Measurements from ENCODE around the gene ZNF624.

ZNF624 gene

GRCh38 chr17:16593356-16594102 lies 60.1 kb downstream of the ZNF624 start:
- no CpG with 5 or more reads among the region's 2 CpGs for WGBS (ENCODE audit: insufficient coverage, insufficient read length)
- H3K27ac ChIP-seq (ENCODE audit: low read length) = no peak overlapping the region
- no peaks in the 10 kb centered on the region for H3K9me3 ChIP-seq (ENCODE audit: control insufficient read depth, insufficient read depth, low read length)
- H3K4me1 ChIP-seq (ENCODE audit: control insufficient read depth, insufficient read depth, low read length) = no peaks in the 10 kb centered on the region
- no peak for DNase-seq (ENCODE audit: low read depth, low spot score)
- H3K27me3 ChIP-seq (ENCODE audit: control insufficient read depth, insufficient read depth, low read length) = no peaks in the 10 kb centered on the region
- no peaks in the 10 kb centered on the region for H3K36me3 ChIP-seq (ENCODE audit: control insufficient read depth, insufficient read depth, low read length)
- H3K4me3 ChIP-seq (ENCODE audit: low read length) = no peak overlapping the region

GRCh38 chr17:16589097-16589969 lies 64.3 kb downstream of the ZNF624 start:
- Histone ChIP-seq H3K4me3 (ENCODE audit: low read length) (peak overlapping the region; percentile 41; the same call in 1 of the 2 replicates), H3K36me3 (ENCODE audit: control insufficient read depth, insufficient read depth, low read length) (no peaks in the 10 kb centered on the region), H3K4me1 (ENCODE audit: control insufficient read depth, insufficient read depth, low read length) (no peaks in the 10 kb centered on the region), H3K27ac (ENCODE audit: low read length) (no peak overlapping the region), H3K9me3 (ENCODE audit: control insufficient read depth, insufficient read depth, low read length) (no peaks in the 10 kb centered on the region), H3K27me3 (ENCODE audit: control insufficient read depth, insufficient read depth, low read length) (no peaks in the 10 kb centered on the region)
- DNase-seq (ENCODE audit: low read depth, low spot score) = peak; percentile 89
- no CpG with 5 or more reads among the region's 53 CpGs for WGBS (ENCODE audit: insufficient coverage, insufficient read length)

- no peaks in the 10 kb centered on the region for H3K27me3 ChIP-seq (ENCODE audit: control insufficient read depth, insufficient read depth, low read length)
- no peaks in the 10 kb centered on the region for H3K9me3 ChIP-seq (ENCODE audit: control insufficient read depth, insufficient read depth, low read length)
- no peak overlapping the region for H3K4me3 ChIP-seq (ENCODE audit: low read length)
- H3K36me3 ChIP-seq (ENCODE audit: control insufficient read depth, insufficient read depth, low read length) = no peaks in the 10 kb centered on the region
- no peak for DNase-seq (ENCODE audit: low read depth, low spot score)
- no CpG with 5 or more reads among the region's 4 CpGs for WGBS (ENCODE audit: insufficient coverage, insufficient read length)
- H3K4me1 ChIP-seq (ENCODE audit: control insufficient read depth, insufficient read depth, low read length) = no peaks in the 10 kb centered on the region
- H3K27ac ChIP-seq (ENCODE audit: low read length) = no peak overlapping the region
These were observed 67.9 kb downstream of the ZNF624 start for GRCh38 chr17:16585796-16586195.

- peak overlapping the region; percentile 25; the same call in 1 of the 2 replicates for H3K4me3 ChIP-seq (ENCODE audit: low read length)
- no peak overlapping the region for H3K27ac ChIP-seq (ENCODE audit: low read length)
- no peaks in the 10 kb centered on the region for H3K27me3 ChIP-seq (ENCODE audit: control insufficient read depth, insufficient read depth, low read length)
- no peaks in the 10 kb centered on the region for H3K36me3 ChIP-seq (ENCODE audit: control insufficient read depth, insufficient read depth, low read length)
- WGBS (ENCODE audit: insufficient coverage, insufficient read length) = no CpG with 5 or more reads among the region's 39 CpGs
- H3K4me1 ChIP-seq (ENCODE audit: control insufficient read depth, insufficient read depth, low read length) = no peaks in the 10 kb centered on the region
- peak; percentile 57 for DNase-seq (ENCODE audit: low read depth, low spot score)
- H3K9me3 ChIP-seq (ENCODE audit: control insufficient read depth, insufficient read depth, low read length) = no peaks in the 10 kb centered on the region
These were observed 69.2 kb downstream of the ZNF624 start for GRCh38 chr17:16584273-16584995.

- no peaks in the 10 kb centered on the region for H3K36me3 ChIP-seq (ENCODE audit: control insufficient read depth, insufficient read depth, low read length)
- no peak for DNase-seq (ENCODE audit: low read depth, low spot score)
- no peaks in the 10 kb centered on the region for H3K27me3 ChIP-seq (ENCODE audit: control insufficient read depth, insufficient read depth, low read length)
- H3K9me3 ChIP-seq (ENCODE audit: control insufficient read depth, insufficient read depth, low read length) = no peaks in the 10 kb centered on the region
- H3K4me3 ChIP-seq (ENCODE audit: low read length) = no peak overlapping the region
- H3K27ac ChIP-seq (ENCODE audit: low read length) = no peak overlapping the region
- H3K4me1 ChIP-seq (ENCODE audit: control insufficient read depth, insufficient read depth, low read length) = no peaks in the 10 kb centered on the region
- WGBS (ENCODE audit: insufficient coverage, insufficient read length) = no CpG with 5 or more reads among the region's 7 CpGs
These were observed 69.9 kb downstream of the ZNF624 start for GRCh38 chr17:16583781-16584180.

GRCh38 chr17:16573466-16573865 lies 80.2 kb downstream of the ZNF624 start:
- 0 out of 2 replicates have a peak, but pooled peaks cover under 1% of the 10 kb centered on the region for H3K4me1 ChIP-seq (ENCODE audit: control insufficient read depth, insufficient read depth, low read length)
- no peak for DNase-seq (ENCODE audit: low read depth, low spot score)
- WGBS (ENCODE audit: insufficient coverage, insufficient read length) = no CpG with 5 or more reads among the region's 2 CpGs
- no peak overlapping the region for H3K27ac ChIP-seq (ENCODE audit: low read length)
- no peak overlapping the region for H3K4me3 ChIP-seq (ENCODE audit: low read length)
- no peaks in the 10 kb centered on the region for H3K9me3 ChIP-seq (ENCODE audit: control insufficient read depth, insufficient read depth, low read length)
- H3K36me3 ChIP-seq (ENCODE audit: control insufficient read depth, insufficient read depth, low read length) = no peaks in the 10 kb centered on the region
- peaks cover under 1% of the 10 kb centered on the region; the same call in 1 of the 2 replicates for H3K27me3 ChIP-seq (ENCODE audit: control insufficient read depth, insufficient read depth, low read length)

All from iPS DF 6.9 (cell line).